Choroid plexus epithelial cell (primary cell): ENCODE measurements around the gene GNA14.

Experiments used
- DNase-seq: peaks from one replicate; pipeline ENCODE4 v3.0.0-alpha.2; 2010; ENCODE audit warnings: low read depth
- H3K4me3 ChIP-seq: 2 replicates; pipeline ENCODE4 v1.5.1; 2011; ENCODE audit warnings: low read depth, mild to moderate bottlenecking, control low read depth, low read length, moderate library complexity
- TF ChIP-seq, protein P1 (sequence below): conservative IDR thresholded peaks from 2 replicates; pipeline ENCODE4 v1.5.1; 2011; ENCODE audit warnings: low read depth, mild to moderate bottlenecking, control low read depth, inconsistent platforms, low read length, moderate library complexity

GNA14 gene

DNA sequence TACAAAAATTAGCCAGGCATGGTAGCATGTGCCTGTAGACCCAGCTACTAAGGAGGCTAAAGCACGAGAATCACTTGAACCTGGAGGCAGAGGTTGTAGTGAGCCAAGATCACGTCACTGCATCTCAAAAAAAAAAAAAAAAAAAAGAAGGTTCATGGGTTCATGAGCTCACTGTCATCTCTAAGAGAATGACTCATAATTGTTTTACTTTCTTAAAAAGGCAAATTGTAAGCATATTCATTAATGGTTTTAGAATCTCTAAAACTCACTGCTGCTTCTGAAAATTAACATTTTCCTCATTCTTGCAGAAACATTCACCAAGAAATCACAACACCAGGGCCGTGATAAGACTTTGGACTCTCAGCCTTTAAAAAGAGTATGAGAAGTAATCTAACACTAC lies 103.6 kb downstream of the GNA14 start:
- TF ChIP-seq, protein P1, sequence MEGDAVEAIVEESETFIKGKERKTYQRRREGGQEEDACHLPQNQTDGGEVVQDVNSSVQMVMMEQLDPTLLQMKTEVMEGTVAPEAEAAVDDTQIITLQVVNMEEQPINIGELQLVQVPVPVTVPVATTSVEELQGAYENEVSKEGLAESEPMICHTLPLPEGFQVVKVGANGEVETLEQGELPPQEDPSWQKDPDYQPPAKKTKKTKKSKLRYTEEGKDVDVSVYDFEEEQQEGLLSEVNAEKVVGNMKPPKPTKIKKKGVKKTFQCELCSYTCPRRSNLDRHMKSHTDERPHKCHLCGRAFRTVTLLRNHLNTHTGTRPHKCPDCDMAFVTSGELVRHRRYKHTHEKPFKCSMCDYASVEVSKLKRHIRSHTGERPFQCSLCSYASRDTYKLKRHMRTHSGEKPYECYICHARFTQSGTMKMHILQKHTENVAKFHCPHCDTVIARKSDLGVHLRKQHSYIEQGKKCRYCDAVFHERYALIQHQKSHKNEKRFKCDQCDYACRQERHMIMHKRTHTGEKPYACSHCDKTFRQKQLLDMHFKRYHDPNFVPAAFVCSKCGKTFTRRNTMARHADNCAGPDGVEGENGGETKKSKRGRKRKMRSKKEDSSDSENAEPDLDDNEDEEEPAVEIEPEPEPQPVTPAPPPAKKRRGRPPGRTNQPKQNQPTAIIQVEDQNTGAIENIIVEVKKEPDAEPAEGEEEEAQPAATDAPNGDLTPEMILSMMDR, result no peak
- DNase-seq, result peak; percentile 33
- H3K4me3 ChIP-seq, result no peak overlapping the region

DNA sequence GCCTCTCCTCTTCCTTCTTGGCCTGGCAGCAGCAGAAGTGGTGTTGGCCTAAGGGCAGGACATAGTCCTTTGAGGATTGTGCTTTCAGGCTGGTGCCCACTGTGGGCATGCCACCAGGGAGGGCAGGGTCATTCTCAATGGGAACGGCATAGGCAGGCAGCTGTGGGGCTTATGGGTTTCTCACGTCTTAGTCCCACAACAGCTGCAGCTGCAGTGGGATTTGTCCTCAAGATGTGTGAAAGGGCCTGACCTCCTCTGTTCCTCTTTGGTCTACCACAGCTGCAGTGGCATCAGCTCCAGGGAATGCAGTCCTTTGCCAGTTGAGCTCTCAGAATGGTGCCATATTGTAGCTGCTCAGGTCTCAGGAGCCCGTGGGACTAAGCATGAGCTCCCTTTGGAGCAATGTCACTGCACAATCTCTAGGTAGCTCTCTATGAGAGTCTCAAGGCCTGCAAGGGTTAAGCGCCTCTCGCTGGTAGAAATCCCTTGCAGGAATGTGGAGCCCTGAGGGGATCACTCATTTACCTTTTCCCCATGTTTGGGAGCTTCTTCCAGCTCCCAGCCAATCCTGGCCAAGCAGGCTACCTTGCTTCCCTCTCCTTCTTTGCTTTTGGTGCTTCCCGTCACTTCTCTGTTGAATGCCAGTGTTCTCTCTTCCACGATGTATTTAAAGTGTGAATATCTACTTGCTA lies 104.8 kb downstream of the GNA14 start:
- TF ChIP-seq, protein P1, result no peak
- no peak for DNase-seq
- no peak overlapping the region for H3K4me3 ChIP-seq

DNA sequence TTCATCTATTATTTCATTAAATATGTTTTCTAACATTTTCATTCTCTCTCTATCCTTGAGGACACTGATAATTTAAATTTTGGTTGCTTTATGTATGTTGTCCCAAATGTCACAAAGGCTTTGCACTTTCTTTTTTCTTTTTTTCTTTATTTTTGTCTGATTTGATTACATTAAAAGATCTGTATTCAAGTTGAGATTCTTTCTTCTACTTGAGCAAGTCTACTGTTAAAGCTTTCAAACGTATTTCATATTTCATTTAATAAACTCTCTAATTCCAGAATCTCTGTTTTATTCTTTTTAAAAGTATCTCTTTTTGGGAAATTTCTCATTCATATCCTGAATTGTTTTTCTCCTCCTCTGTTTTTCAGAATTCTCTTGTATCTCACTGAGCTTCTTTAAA lies 106.5 kb downstream of the GNA14 start:
- H3K4me3 ChIP-seq, result no peak overlapping the region
- no peak for DNase-seq
- TF ChIP-seq, protein P1, result no peak

- TF ChIP-seq, protein P1, result no peak
- no peak overlapping the region for H3K4me3 ChIP-seq
- no peak for DNase-seq
Observed at GRCh38 chr9:77541055-77541454, 107.1 kb downstream of the GNA14 start.

DNA sequence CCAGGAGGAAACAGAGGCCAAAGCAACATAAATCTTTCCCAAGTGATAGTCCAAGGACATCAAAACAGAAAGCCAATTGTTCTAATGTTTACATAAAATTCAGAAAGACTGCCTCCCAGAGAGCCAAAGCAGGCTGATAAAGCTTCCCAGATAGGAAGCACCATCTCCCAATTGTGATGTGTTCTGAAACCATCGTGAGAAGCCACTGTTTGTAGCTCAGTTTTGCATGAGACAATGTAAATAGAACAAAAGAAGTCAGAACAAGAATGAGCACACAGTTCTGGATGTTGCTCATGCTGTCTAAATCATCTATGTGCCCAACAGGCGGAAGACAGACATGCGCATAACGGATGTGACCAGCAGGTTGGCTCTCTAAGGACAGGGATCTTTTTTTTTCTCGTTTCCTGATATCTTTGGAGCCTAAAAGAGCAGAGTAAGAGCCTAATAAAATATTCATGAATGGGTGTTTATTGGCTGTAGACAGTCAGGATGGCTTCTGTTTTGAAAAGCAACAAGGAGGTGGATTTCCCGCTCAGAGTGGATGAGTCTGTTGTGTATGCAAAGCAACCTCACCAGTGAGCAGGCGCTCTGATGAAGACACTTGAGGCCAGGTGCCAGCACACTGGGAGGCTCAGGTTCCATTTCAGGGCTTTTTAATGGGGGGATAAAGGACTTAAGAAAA lies 113.6 kb downstream of the GNA14 start:
- no peak for DNase-seq
- H3K4me3 ChIP-seq, result no peak overlapping the region
- TF ChIP-seq, protein P1, result no peak

GRCh38 chr9:77533671-77534070 lies 114.5 kb downstream of the GNA14 start:
- no peak for DNase-seq
- no peak overlapping the region for H3K4me3 ChIP-seq
- TF ChIP-seq, protein P1, result no peak

GRCh38 chr9:77532607-77533006 lies 115.5 kb downstream of the GNA14 start:
- DNase-seq, result no peak
- no peak overlapping the region for H3K4me3 ChIP-seq
- TF ChIP-seq, protein P1, result no peak
